Neuronal stem cell (in vitro differentiated cells): Measurements from ENCODE around the gene ANKDD1B.
A peak's percentile ranks its signal among the peaks of the same experiment; 100 is the strongest.

Source experiments
- DNase-seq: peaks from one replicate; pipeline ENCODE4 v3.0.0-alpha.2; 2013; ENCODE audit warnings: low spot score
- H2AFZ ChIP-seq: one replicate; pipeline ENCODE4 v1.6.1; 2013; ENCODE audit warnings: mild to moderate bottlenecking, low read length, inconsistent platforms
- H2AK5ac ChIP-seq: 2 replicates; pipeline ENCODE4 v1.6.1; 2013; ENCODE audit warnings: low read depth, mild to moderate bottlenecking, inconsistent platforms, low read length, moderate library complexity, mixed read lengths
- H2BK120ac ChIP-seq: 2 replicates; pipeline ENCODE4 v1.6.1; 2013; ENCODE audit warnings: low read depth, mild to moderate bottlenecking, inconsistent platforms, low read length, moderate library complexity, mixed read lengths
- H2BK12ac ChIP-seq: one replicate; pipeline ENCODE4 v1.6.1; 2013; ENCODE audit warnings: low read length, inconsistent platforms
- H2BK15ac ChIP-seq: 2 replicates; pipeline ENCODE4 v1.6.1; 2013; ENCODE audit warnings: mild to moderate bottlenecking, low read length, inconsistent platforms, mixed read lengths
- H2BK5ac ChIP-seq: one replicate; pipeline ENCODE4 v1.6.1; 2013; ENCODE audit warnings: inconsistent platforms, mild to moderate bottlenecking, low read length, moderate library complexity
- H3K14ac ChIP-seq: one replicate; pipeline ENCODE4 v1.6.1; 2013; ENCODE audit warnings: low read length, inconsistent platforms
- H3K18ac ChIP-seq: 2 replicates; pipeline ENCODE4 v1.6.1; 2013; ENCODE audit warnings: low read length, inconsistent platforms
- H3K23ac ChIP-seq: 2 replicates; pipeline ENCODE4 v1.6.1; 2013; ENCODE audit warnings: low read depth, mild to moderate bottlenecking, mixed read lengths, low read length, inconsistent platforms; ENCODE audit not compliant: poor library complexity
- H3K27ac ChIP-seq: replicated peaks from 3 replicates; pipeline ENCODE4 v1.5.1; 2013; ENCODE audit warnings: low read length, inconsistent platforms
- H3K27me3 ChIP-seq, 3 experiments: 2 replicates each; pipeline ENCODE4 v1.6.1; 2013; ENCODE audit warnings: low read length in 3 of 3, mild to moderate bottlenecking in 2 of 3, inconsistent platforms in 1 of 3, low read depth in 1 of 3, mixed read lengths in 1 of 3, moderate library complexity in 1 of 3; ENCODE audit not compliant: control insufficient read depth in 3 of 3, insufficient read depth in 3 of 3
- H3K36me3 ChIP-seq, 2 donors: replicated peaks in 1 of 2; 2 replicates each; pipeline ENCODE4 v1.6.1; 2013; ENCODE audit warnings: low read length in 2 of 2; ENCODE audit not compliant: control insufficient read depth in 2 of 2, insufficient read depth in 2 of 2
- H3K4ac ChIP-seq: 2 replicates; pipeline ENCODE4 v1.6.1; 2013; ENCODE audit warnings: inconsistent platforms, mild to moderate bottlenecking, low read length, moderate library complexity
- H3K4me1 ChIP-seq, 2 donors: 1 replicate in 1 of 2; 2 replicates in 1 of 2; pipeline ENCODE4 v1.6.1; 2013; ENCODE audit warnings: low read length in 2 of 2, low read depth in 1 of 2; ENCODE audit not compliant: control insufficient read depth in 2 of 2, insufficient read depth in 1 of 2
- H3K4me2 ChIP-seq: one replicate; pipeline ENCODE4 v1.6.1; 2013; ENCODE audit warnings: mild to moderate bottlenecking, low read length, inconsistent platforms; ENCODE audit not compliant: insufficient read depth, poor library complexity, severe bottlenecking
- H3K4me3 ChIP-seq, 2 donors: 2 replicates each; pipeline ENCODE4 v1.5.1; 2013; ENCODE audit warnings: low read length in 2 of 2, mild to moderate bottlenecking in 2 of 2, inconsistent platforms in 1 of 2, moderate library complexity in 1 of 2
- H3K79me1 ChIP-seq: one replicate; pipeline ENCODE4 v1.6.1; 2013; ENCODE audit warnings: low read depth, mild to moderate bottlenecking, inconsistent platforms, low read length, moderate library complexity
- H3K9ac ChIP-seq: one replicate; pipeline ENCODE4 v1.6.1; 2013; ENCODE audit warnings: mild to moderate bottlenecking, low read depth, low read length, inconsistent platforms; ENCODE audit not compliant: poor library complexity
- H3K9me3 ChIP-seq, 2 donors: replicated peaks in 1 of 2; 2 replicates each; pipeline versions ENCODE3 to v1.6.1; 2013; ENCODE audit warnings: low read length in 2 of 2, mild to moderate bottlenecking in 2 of 2, inconsistent platforms in 1 of 2, low read depth in 1 of 2, mixed read lengths in 1 of 2, moderate library complexity in 1 of 2; ENCODE audit not compliant: control insufficient read depth in 2 of 2, insufficient read depth in 1 of 2
- H4K8ac ChIP-seq: one replicate; pipeline ENCODE4 v1.6.1; 2013; ENCODE audit warnings: low read depth, mild to moderate bottlenecking, inconsistent platforms, low read length, moderate library complexity
- H4K91ac ChIP-seq: one replicate; pipeline ENCODE4 v1.6.1; 2013; ENCODE audit warnings: low read length, low read depth, mild to moderate bottlenecking, inconsistent platforms; ENCODE audit not compliant: poor library complexity
- WGBS, 2 donors: extraction: QIAGEN DNeasy Blood & Tissue Kit; methylation state at CpG; one replicate each; pipeline ENCODE4 v1.1.7; 2013; ENCODE audit warnings: missing lambda C conversion rate in 2 of 2, mixed read lengths in 1 of 2; ENCODE audit not compliant: insufficient read length in 2 of 2, insufficient replicate concordance in 1 of 2; ENCODE audit errors: extremely low coverage in 2 of 2; 5-methylcytosine and 5-hydroxymethylcytosine counted together

The ANKDD1B gene

DNA sequence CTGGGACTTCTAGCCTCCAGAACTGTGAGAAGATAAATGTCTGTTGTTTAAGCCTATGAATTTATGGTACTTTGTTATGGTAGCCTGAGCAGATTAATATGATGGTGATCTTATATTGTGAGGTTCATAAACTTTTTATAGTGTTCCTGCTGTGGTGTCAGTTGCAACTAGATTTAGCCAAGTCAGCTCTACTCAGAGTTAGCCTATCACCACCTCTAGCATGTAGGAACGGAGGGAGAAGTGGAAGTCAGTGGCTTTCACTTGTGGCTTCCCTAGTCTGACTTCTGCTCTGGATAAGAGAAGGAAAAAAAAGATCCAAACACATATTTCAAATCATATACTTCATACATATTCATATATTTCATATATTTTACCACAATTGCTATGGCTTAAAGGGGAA is 99.4 kb downstream of the ANKDD1B start:
- H4K8ac ChIP-seq, result no peak overlapping the region
- H3K27ac ChIP-seq, result no peak overlapping the region
- H3K4me1 ChIP-seq, result no peaks in the 10 kb centered on the region
- no peak overlapping the region for H3K4ac ChIP-seq
- H2AFZ ChIP-seq, result no peak overlapping the region
- H2BK120ac ChIP-seq, result no peak overlapping the region
- peaks cover 6% of the 10 kb centered on the region for H3K79me1 ChIP-seq
- H3K23ac ChIP-seq, result no peak overlapping the region
- H3K27me3 ChIP-seq, result no peaks in the 10 kb centered on the region
- no peak overlapping the region for H3K14ac ChIP-seq
- H3K36me3 ChIP-seq, result peaks cover 6 to 57% of the 10 kb centered on the region in 2 donors
- H4K91ac ChIP-seq, result no peak overlapping the region
- no peak for DNase-seq
- peaks cover 0 to 2% of the 10 kb centered on the region in 2 donors for H3K9me3 ChIP-seq
- H3K9ac ChIP-seq, result no peak overlapping the region
- no peak overlapping the region for H2BK12ac ChIP-seq
- WGBS, 2 donors, result no CpG with 5 or more reads among the region's 1 CpG
- no peak overlapping the region for H3K4me3 ChIP-seq
- no peak overlapping the region for H2AK5ac ChIP-seq
- no peak overlapping the region for H3K18ac ChIP-seq
- H2BK5ac ChIP-seq, result no peak overlapping the region
- no peak overlapping the region for H3K4me2 ChIP-seq
- H2BK15ac ChIP-seq, result no peak overlapping the region

DNA sequence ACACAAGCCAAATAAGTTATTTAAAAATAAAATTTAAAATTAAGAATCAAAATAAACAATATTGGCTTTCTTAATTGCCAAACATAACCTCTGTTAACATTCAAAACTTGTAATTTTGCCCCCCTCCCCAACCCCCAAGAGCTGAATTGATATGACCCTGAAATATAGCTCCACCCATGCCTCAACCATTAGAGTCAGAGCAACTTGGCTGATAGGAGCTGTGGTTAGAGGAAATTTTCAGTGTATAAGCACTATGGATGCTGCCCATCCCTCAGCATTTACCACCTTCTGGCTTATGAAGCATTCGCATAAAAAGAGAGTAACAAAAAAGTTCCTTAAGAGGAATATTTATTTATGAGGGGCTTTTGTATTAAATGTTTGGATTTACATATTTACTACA is 99.9 kb downstream of the ANKDD1B start:
- Histone ChIP-seq H3K79me1 (peaks cover 6% of the 10 kb centered on the region), H4K91ac (no peak overlapping the region), H2BK15ac (no peak overlapping the region), H3K27me3 (no peaks in the 10 kb centered on the region), H2BK12ac (no peak overlapping the region), H2BK120ac (no peak overlapping the region), H3K27ac (no peak overlapping the region), H3K9me3 (peaks cover 0 to 2% of the 10 kb centered on the region in 2 donors), H2AFZ (no peak overlapping the region), H3K4me2 (no peak overlapping the region), H4K8ac (no peak overlapping the region), H3K4me3 (no peak overlapping the region), H3K23ac (no peak overlapping the region), H3K4me1 (peaks cover 0 to 2% of the 10 kb centered on the region in 2 donors), H2AK5ac (no peak overlapping the region), H2BK5ac (no peak overlapping the region), H3K36me3 (peaks cover 6 to 54% of the 10 kb centered on the region in 2 donors), H3K4ac (no peak overlapping the region), H3K18ac (no peak overlapping the region), H3K14ac (no peak overlapping the region), H3K9ac (no peak overlapping the region)
- WGBS, 2 donors, result no CpG with 5 or more reads among the region's 1 CpG
- DNase-seq, result no peak

DNA sequence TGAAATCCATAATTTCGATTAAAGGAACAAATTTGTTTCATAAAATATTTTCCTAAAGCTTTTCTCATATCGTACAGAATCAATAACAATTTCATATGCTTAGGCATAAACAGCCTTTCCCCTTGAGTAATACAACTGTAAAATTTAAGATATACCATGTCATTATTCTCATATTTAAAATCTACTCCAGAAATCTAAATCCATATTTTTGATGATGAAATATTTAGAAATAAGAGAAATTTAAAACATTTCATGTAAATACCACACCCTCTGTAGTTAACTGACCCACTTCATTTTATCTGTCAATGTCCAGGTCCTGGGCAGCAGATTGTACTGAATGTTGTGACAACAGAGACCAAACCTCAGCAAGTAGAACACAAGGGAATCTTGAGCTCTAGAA is 100.8 kb downstream of the ANKDD1B start:
- no peak for DNase-seq
- Histone ChIP-seq H4K8ac (no peak overlapping the region), H3K27ac (no peak overlapping the region), H2BK15ac (no peak overlapping the region), H3K9ac (no peak overlapping the region), H2BK12ac (no peak overlapping the region), H3K14ac (no peak overlapping the region), H3K4me2 (no peak overlapping the region), H4K91ac (no peak overlapping the region), H2BK5ac (no peak overlapping the region), H3K4ac (no peak overlapping the region), H3K9me3 (peaks cover 0 to 2% of the 10 kb centered on the region in 2 donors), H3K18ac (no peak overlapping the region), H2BK120ac (no peak overlapping the region), H3K27me3 (no peaks in the 10 kb centered on the region), H2AFZ (no peak overlapping the region), H3K4me1 (peaks cover 2% of the 10 kb centered on the region in 2 donors), H3K36me3 (peaks cover 6 to 51% of the 10 kb centered on the region in 2 donors), H3K4me3 (no peak overlapping the region), H3K79me1 (peaks cover 6% of the 10 kb centered on the region), H2AK5ac (no peak overlapping the region), H3K23ac (no peak overlapping the region)
- WGBS, 2 donors, result no CpG with 5 or more reads among the region's 2 CpGs

DNA sequence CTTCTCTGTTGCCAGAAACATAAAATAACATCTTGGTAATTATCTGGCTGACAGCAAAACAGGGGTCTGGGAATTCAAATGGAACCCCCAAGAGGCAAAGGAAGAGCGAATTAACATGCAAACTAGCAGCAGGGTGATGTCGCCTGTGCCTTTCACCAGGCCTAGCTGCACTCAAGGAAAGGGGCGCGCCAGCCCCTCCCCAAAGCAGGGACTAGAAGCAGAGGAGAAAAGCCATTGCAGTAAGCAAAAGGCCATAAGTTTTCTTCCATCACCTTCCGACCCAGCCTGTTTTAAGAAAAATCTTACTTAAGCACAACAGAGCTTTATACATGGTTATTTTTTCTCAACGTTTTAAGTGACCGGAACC is 105.4 kb downstream of the ANKDD1B start:
- H2BK120ac ChIP-seq, result no peak overlapping the region
- peaks cover 0 to 7% (median 0%) of the 10 kb centered on the region in 3 experiments for H3K27me3 ChIP-seq
- H3K4me3 ChIP-seq, result peak overlapping the region; percentile 89 to 95
- H2BK5ac ChIP-seq, result no peak overlapping the region
- peak overlapping the region; percentile 98 for H2AFZ ChIP-seq
- H4K8ac ChIP-seq, result no peak overlapping the region
- no peak overlapping the region for H2AK5ac ChIP-seq
- no peak overlapping the region for H3K27ac ChIP-seq
- H3K4ac ChIP-seq, result no peak overlapping the region
- peak overlapping the region; percentile 78 for H3K4me2 ChIP-seq
- peaks cover 2 to 3% of the 10 kb centered on the region in 2 donors for H3K4me1 ChIP-seq
- H3K23ac ChIP-seq, result no peak overlapping the region
- DNase-seq, result no peak
- no CpG with 5 or more reads among the region's 7 CpGs for WGBS, 2 donors
- H4K91ac ChIP-seq, result no peak overlapping the region
- no peak overlapping the region for H2BK12ac ChIP-seq
- no peaks in the 10 kb centered on the region for H3K9me3 ChIP-seq
- H2BK15ac ChIP-seq, result no peak overlapping the region
- no peak overlapping the region for H3K18ac ChIP-seq
- H3K79me1 ChIP-seq, result peaks cover 5% of the 10 kb centered on the region
- no peak overlapping the region for H3K9ac ChIP-seq
- peaks cover 3 to 19% of the 10 kb centered on the region in 2 donors for H3K36me3 ChIP-seq
- H3K14ac ChIP-seq, result no peak overlapping the region
